C4-2B (cell line): ENCODE data around the gene CDK14.

Source experiments
- H3K27ac ChIP-seq: fragments of 450-650 bp; 2 replicates; pipeline ENCODE4 v1.5.1; 2017
- ZFX ChIP-seq: fragments of 450-650 bp; IDR thresholded peaks from 2 replicates; pipeline ENCODE4 v1.6.1; 2017
- TF ChIP-seq, protein P1 (sequence below): fragments of 450-650 bp; conservative IDR thresholded peaks from 2 replicates; pipeline ENCODE4 v1.5.1; 2017; ENCODE audit warnings: mild to moderate bottlenecking

The CDK14 gene

DNA sequence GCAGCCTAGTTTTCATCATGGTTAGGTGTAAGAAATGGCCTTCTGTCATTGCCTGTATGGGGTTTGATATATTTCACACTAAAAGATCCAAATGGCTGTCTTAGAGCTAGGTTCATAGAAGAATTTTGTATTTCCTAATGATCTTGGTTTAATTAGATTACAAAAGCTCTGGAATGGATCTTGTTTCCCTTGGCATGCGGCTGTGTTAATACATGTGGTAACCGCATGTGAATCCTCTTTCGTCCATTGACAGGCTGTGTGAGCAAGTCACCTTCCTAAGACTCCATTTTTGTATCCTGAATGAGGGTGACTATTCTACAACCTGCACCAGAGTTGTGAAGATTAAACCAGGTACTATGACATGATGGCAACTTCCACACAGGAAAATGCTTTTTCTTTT, 655.8 kb downstream of the CDK14 start:
- H3K27ac ChIP-seq: no peak overlapping the region
- no peak for TF ChIP-seq ZFX
- TF ChIP-seq, protein P1, sequence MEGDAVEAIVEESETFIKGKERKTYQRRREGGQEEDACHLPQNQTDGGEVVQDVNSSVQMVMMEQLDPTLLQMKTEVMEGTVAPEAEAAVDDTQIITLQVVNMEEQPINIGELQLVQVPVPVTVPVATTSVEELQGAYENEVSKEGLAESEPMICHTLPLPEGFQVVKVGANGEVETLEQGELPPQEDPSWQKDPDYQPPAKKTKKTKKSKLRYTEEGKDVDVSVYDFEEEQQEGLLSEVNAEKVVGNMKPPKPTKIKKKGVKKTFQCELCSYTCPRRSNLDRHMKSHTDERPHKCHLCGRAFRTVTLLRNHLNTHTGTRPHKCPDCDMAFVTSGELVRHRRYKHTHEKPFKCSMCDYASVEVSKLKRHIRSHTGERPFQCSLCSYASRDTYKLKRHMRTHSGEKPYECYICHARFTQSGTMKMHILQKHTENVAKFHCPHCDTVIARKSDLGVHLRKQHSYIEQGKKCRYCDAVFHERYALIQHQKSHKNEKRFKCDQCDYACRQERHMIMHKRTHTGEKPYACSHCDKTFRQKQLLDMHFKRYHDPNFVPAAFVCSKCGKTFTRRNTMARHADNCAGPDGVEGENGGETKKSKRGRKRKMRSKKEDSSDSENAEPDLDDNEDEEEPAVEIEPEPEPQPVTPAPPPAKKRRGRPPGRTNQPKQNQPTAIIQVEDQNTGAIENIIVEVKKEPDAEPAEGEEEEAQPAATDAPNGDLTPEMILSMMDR: no peak
